HepG2 (cell line): ENCODE results near the gene AKAP12. TPM values are rescaled to one million over a fixed set of nuclear protein-coding genes. Genes with fewer than 3 reads are reported as not detected.

ENCODE experiments used
- FOXA1 ChIP-seq, 2 experiments: fragments of 450-650 bp in 1 of 2; sonication (generic) in 1 of 2; formaldehyde crosslinking in 1 of 2; IDR thresholded peaks; 2 replicates each; pipeline versions ENCODE4 v1.4.0 to v1.6.1; 2016 to 2020; ENCODE audit warnings: missing genetic modification reagents in 1 of 2
- FOXA3 ChIP-seq: IDR thresholded peaks from 2 replicates; pipeline ENCODE4 v1.6.1; 2016; ENCODE audit warnings: missing genetic modification reagents, missing compliant biosample characterization
- GTF2F1 ChIP-seq: fragments of 150-350 bp; IDR thresholded peaks from 2 replicates; pipeline ENCODE4 v1.6.1; 2014; ENCODE audit warnings: low read length
- HDAC2 ChIP-seq: sonication (generic); formaldehyde crosslinking; IDR thresholded peaks from 2 replicates; pipeline ENCODE4 v1.4.0; 2020; ENCODE audit warnings: missing genetic modification reagents
- IRX3 ChIP-seq: sonication (generic); formaldehyde crosslinking; IDR thresholded peaks from 2 replicates; pipeline ENCODE4 v1.8.1; 2023; ENCODE audit warnings: mild to moderate bottlenecking, low read depth, missing genetic modification reagents, borderline replicate concordance
- PAWR ChIP-seq: sonication (generic); formaldehyde crosslinking; IDR thresholded peaks from 2 replicates; pipeline ENCODE4 v1.4.0; 2020; ENCODE audit warnings: missing genetic modification reagents, mild to moderate bottlenecking, borderline replicate concordance
- PCBP1 ChIP-seq: fragments of 200-400 bp; formaldehyde crosslinking; IDR thresholded peaks from 2 replicates; pipeline ENCODE4 v1.6.1; 2017; ENCODE audit warnings: mild to moderate bottlenecking, low read depth, low read length, borderline replicate concordance
- PLRG1 ChIP-seq: fragments of 450-650 bp; conservative IDR thresholded peaks from 2 replicates; pipeline ENCODE4 v1.6.1; 2016
- SMARCC2 ChIP-seq: fragments of 450-650 bp; IDR thresholded peaks from 2 replicates; pipeline ENCODE4 v1.6.1; 2017; ENCODE audit warnings: antibody characterized with exemption, mild to moderate bottlenecking
- SMARCE1 ChIP-seq: fragments of 450-650 bp; IDR thresholded peaks from 2 replicates; pipeline ENCODE4 v1.6.1; 2017; ENCODE audit warnings: borderline replicate concordance
- SNAI1 ChIP-seq: sonication (generic); formaldehyde crosslinking; IDR thresholded peaks from 2 replicates; pipeline ENCODE4 v1.5.0; 2020; ENCODE audit warnings: mild to moderate bottlenecking, missing genetic modification reagents, borderline replicate concordance
- SP2 ChIP-seq: sonication (generic); formaldehyde crosslinking; IDR thresholded peaks from 2 replicates; pipeline ENCODE4 v1.5.1; 2020; ENCODE audit warnings: mild to moderate bottlenecking, missing genetic modification reagents
- TBP ChIP-seq: sonication (generic); formaldehyde crosslinking; IDR thresholded peaks from 2 replicates; pipeline ENCODE4 v1.5.0; 2020; ENCODE audit warnings: missing genetic modification reagents
- TRIM24 ChIP-seq: sonication (generic); formaldehyde crosslinking; IDR thresholded peaks from 2 replicates; pipeline ENCODE4 v1.8.0; 2022; ENCODE audit warnings: mild to moderate bottlenecking, missing genetic modification reagents
- YY1 ChIP-seq: IDR thresholded peaks from 2 replicates; pipeline ENCODE4 v1.6.1; 2011; ENCODE audit warnings: low read length, low read depth, moderate library complexity, mild to moderate bottlenecking; ENCODE audit not compliant: insufficient read depth, insufficient replicate concordance
- ZC3H13 ChIP-seq: sonication (generic); formaldehyde crosslinking; IDR thresholded peaks from 2 replicates; pipeline ENCODE4 v1.8.1; 2023; ENCODE audit warnings: mild to moderate bottlenecking, missing genetic modification reagents, moderate library complexity
- ZNF446 ChIP-seq: sonication (generic); formaldehyde crosslinking; IDR thresholded peaks from 2 replicates; pipeline ENCODE4 v1.5.0; 2020; ENCODE audit warnings: mild to moderate bottlenecking, missing genetic modification reagents
- ZNF598 ChIP-seq: sonication (generic); formaldehyde crosslinking; IDR thresholded peaks from 2 replicates; pipeline ENCODE4 v1.5.1; 2020; ENCODE audit warnings: mild to moderate bottlenecking, missing genetic modification reagents, borderline replicate concordance
- ZNF777 ChIP-seq: sonication (generic); formaldehyde crosslinking; IDR thresholded peaks from 2 replicates; pipeline ENCODE4 v1.4.0; 2020; ENCODE audit warnings: missing genetic modification reagents
- polyA plus RNA-seq, 8 experiments: library from polyadenylated mRNA; depleted of rRNA in 3 of 8; stranded (reverse) in 7 of 8; unstranded in 1 of 8; fragments of >200 nt; fragmentation: Illumina TruSeq in 4 of 8; extraction: Trizol in 4 of 8; gene quantifications; 2 replicates each; pipeline versions ENCODE4 v1.2.1 to v1.2.3, GENCODE V29; 2011 to 2016; ENCODE audit warnings: low read depth in 4 of 8, missing spikeins in 1 of 8, mixed read lengths in 1 of 8; ENCODE audit not compliant: insufficient read depth in 1 of 8
- total RNA-seq, 5 experiments: library from RNA; depleted of rRNA; stranded (reverse); fragments of >200 nt; fragmentation: Illumina TruSeq; extraction: Trizol; gene quantifications; 2 replicates each; pipeline ENCODE4 v1.2.3, GENCODE V29; 2016; ENCODE audit warnings: low read depth in 1 of 5
- TF ChIP-seq, protein P1 (sequence below): sonication (generic); formaldehyde crosslinking; IDR thresholded peaks from 2 replicates; pipeline ENCODE4 v1.4.0; 2020; ENCODE audit warnings: mild to moderate bottlenecking, missing genetic modification reagents
- TF ChIP-seq, protein P2 (sequence below): sonication (generic); formaldehyde crosslinking; IDR thresholded peaks from 2 replicates; pipeline ENCODE4 v1.5.0; 2020; ENCODE audit warnings: mild to moderate bottlenecking, missing genetic modification reagents, borderline replicate concordance
- TF ChIP-seq, protein P3 (sequence below): sonication (generic); formaldehyde crosslinking; IDR thresholded peaks from 2 replicates; pipeline ENCODE4 v1.4.0; 2020; ENCODE audit warnings: missing genetic modification reagents

Gene AKAP12
- total and polyA plus RNA-seq, 2 of the 13 experiments (the other 11 are each of a cell fraction or from before 2014, with no cell fraction given) = 10.6 to 19.0 TPM

- TF ChIP-seq PAWR (no peak), ZNF777 (CRISPR knock-in tag) (no peak), SMARCE1 (no peak), ZNF446 (CRISPR knock-in tag) (no peak), IRX3 (CRISPR knock-in tag) (no peak), GTF2F1 (no peak), FOXA3 (CRISPR knock-in tag) (peak; percentile 95), PLRG1 (no peak), SMARCC2 (no peak), SP2 (CRISPR knock-in tag) (no peak), ZC3H13 (peak; percentile 83; the same call in 1 of the 2 replicates), TBP (CRISPR knock-in tag) (no peak), TRIM24 (CRISPR knock-in tag) (no peak), FOXA1 (IDR thresholded peaks at IDR 0.05) (peak; percentile 58; the same call in 1 of the 2 replicates), FOXA1 (CRISPR knock-in tag; IDR thresholded peaks at IDR 0.05) (peak; percentile 94), SNAI1 (no peak), HDAC2 (CRISPR knock-in tag) (0 out of 2 replicates have a peak, but pooled peaks have one; percentile 31), YY1 (no peak), PCBP1 (no peak), ZNF598 (CRISPR knock-in tag) (no peak)
- TF ChIP-seq, protein P1, sequence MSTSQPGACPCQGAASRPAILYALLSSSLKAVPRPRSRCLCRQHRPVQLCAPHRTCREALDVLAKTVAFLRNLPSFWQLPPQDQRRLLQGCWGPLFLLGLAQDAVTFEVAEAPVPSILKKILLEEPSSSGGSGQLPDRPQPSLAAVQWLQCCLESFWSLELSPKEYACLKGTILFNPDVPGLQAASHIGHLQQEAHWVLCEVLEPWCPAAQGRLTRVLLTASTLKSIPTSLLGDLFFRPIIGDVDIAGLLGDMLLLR (CRISPR knock-in tag) = no peak; the same call in 1 of the 2 replicates
- TF ChIP-seq, protein P2, sequence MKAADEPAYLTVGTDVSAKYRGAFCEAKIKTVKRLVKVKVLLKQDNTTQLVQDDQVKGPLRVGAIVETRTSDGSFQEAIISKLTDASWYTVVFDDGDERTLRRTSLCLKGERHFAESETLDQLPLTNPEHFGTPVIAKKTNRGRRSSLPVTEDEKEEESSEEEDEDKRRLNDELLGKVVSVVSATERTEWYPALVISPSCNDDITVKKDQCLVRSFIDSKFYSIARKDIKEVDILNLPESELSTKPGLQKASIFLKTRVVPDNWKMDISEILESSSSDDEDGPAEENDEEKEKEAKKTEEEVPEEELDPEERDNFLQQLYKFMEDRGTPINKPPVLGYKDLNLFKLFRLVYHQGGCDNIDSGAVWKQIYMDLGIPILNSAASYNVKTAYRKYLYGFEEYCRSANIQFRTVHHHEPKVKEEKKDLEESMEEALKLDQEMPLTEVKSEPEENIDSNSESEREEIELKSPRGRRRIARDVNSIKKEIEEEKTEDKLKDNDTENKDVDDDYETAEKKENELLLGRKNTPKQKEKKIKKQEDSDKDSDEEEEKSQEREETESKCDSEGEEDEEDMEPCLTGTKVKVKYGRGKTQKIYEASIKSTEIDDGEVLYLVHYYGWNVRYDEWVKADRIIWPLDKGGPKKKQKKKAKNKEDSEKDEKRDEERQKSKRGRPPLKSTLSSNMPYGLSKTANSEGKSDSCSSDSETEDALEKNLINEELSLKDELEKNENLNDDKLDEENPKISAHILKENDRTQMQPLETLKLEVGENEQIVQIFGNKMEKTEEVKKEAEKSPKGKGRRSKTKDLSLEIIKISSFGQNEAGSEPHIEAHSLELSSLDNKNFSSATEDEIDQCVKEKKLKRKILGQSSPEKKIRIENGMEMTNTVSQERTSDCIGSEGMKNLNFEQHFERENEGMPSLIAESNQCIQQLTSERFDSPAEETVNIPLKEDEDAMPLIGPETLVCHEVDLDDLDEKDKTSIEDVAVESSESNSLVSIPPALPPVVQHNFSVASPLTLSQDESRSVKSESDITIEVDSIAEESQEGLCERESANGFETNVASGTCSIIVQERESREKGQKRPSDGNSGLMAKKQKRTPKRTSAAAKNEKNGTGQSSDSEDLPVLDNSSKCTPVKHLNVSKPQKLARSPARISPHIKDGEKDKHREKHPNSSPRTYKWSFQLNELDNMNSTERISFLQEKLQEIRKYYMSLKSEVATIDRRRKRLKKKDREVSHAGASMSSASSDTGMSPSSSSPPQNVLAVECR (CRISPR knock-in tag) = no peak; the same call in 1 of the 2 replicates
- TF ChIP-seq, protein P3, sequence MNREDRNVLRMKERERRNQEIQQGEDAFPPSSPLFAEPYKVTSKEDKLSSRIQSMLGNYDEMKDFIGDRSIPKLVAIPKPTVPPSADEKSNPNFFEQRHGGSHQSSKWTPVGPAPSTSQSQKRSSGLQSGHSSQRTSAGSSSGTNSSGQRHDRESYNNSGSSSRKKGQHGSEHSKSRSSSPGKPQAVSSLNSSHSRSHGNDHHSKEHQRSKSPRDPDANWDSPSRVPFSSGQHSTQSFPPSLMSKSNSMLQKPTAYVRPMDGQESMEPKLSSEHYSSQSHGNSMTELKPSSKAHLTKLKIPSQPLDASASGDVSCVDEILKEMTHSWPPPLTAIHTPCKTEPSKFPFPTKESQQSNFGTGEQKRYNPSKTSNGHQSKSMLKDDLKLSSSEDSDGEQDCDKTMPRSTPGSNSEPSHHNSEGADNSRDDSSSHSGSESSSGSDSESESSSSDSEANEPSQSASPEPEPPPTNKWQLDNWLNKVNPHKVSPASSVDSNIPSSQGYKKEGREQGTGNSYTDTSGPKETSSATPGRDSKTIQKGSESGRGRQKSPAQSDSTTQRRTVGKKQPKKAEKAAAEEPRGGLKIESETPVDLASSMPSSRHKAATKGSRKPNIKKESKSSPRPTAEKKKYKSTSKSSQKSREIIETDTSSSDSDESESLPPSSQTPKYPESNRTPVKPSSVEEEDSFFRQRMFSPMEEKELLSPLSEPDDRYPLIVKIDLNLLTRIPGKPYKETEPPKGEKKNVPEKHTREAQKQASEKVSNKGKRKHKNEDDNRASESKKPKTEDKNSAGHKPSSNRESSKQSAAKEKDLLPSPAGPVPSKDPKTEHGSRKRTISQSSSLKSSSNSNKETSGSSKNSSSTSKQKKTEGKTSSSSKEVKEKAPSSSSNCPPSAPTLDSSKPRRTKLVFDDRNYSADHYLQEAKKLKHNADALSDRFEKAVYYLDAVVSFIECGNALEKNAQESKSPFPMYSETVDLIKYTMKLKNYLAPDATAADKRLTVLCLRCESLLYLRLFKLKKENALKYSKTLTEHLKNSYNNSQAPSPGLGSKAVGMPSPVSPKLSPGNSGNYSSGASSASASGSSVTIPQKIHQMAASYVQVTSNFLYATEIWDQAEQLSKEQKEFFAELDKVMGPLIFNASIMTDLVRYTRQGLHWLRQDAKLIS = no peak
Observed at GRCh38 chr6:151391471-151392413, 152.0 kb downstream of the AKAP12 start, which contains the start of gene ZBTB2 (continued).
